DMS 273 (cell line): ENCODE results near the gene GGN.
"Not testable (repeated sequence)": the region's sequence is repeated elsewhere in the genome, so short reads cannot be mapped to it uniquely, and the experiment has no call there.

ENCODE experiments used
- DNase-seq: peaks from one replicate; lab custom pipeline; 2025; ENCODE audit not compliant: unreplicated experiment; lab: John Stamatoyannopoulos, UW

Gene GGN

GRCh38 chr19:38387550-38388348 is at the start of gene GGN:
GGN (minus strand) TSS chr19:38388034; CDS start chr19:38387261, 773 bp downstream.
- DNase-seq: peak; percentile 88

GRCh38 chr19:38437295-38437694 is 49.5 kb upstream of the GGN start:
- no peak for DNase-seq

DNA sequence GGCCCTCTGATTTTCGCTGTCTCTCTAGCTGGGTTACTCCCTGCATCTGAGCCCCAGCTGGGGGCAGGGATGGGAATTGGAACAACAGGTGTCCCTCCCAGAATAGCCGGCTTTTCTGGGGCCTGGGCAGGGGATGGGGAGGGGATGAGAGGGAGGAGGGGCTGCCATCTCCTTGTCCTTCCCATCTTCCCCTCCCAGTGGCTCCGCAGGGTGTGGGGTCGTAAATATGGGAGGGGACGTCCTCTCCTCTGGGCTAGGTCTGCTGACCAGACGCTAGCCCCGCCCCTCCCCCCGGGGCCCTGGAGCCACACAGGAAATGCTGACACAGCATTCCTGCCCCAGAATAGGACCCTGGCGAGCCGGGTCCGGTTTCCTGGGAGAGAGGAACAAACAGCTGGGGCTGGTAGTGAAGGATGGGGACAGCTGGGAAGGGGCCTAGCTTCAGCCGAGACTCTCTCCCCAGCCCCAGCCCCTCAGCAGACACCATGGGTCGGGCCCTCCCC is 46.8 kb upstream of the GGN start:
- peak; percentile 51 for DNase-seq

GRCh38 chr19:38433268-38433733 is 45.5 kb upstream of the GGN start, which contains the start of gene RYR1:
RYR1 (plus strand) TSS chr19:38433691; CDS start chr19:38433830, 139 bp downstream.
- DNase-seq: peak; percentile 74

GRCh38 chr19:38430931-38431330 is 43.1 kb upstream of the GGN start:
- no peak for DNase-seq

DNA sequence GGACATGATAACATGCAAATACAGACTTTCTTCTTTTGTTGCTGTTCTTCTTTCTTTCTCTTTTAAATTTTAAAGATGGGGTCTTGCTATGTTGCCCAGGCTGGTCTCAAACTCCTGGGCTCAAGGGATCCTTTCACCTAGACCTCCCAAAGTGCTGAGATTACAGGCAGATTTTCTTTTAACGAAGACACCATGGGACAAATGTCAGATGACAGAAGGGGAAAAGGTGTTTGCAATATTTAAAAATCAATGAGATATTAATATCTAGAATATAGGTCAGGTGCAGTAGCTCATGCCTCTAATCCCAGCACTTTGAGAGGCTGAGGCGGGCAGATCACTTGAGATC is 42.0 kb upstream of the GGN start:
- no peak for DNase-seq

DNA sequence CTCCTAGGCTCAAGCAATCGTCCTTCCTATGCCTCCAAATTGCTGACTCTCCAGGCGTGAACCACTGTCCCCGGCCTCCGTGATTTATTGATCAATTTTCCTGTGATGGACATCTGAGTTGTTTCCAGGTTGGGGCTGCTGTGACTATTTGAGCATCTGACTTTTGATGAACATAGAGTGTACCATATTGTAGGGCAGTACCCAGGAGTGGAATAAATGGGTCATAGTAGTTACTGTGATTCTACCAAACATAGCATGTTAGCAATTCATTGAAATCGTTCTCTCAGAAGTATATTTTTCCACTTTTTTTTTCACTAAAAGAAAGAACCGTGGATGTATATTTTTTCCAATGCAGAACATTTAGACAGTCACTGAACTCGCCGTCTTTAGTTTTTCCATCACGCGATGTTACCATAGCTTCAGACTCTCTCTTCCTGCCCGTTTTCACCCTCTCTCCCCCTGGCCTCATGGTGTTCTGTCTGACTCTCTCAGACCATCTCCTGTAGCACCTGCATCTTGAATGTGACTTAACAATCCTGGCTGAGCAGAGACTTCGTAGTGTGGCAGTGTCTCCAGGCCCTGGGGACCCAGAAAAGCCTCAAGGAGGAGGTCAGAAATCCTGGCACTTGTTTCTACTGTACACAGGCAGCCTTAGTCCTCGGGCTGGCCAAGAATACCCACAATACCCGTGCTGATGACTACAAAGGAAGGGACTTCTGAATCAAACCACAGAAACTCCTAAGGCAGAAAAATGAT is 41.4 kb upstream of the GGN start:
- DNase-seq: no peak

- not testable (repeated sequence) for DNase-seq
These were observed 39.3 kb upstream of the GGN start for GRCh38 chr19:38427035-38427677.

DNA sequence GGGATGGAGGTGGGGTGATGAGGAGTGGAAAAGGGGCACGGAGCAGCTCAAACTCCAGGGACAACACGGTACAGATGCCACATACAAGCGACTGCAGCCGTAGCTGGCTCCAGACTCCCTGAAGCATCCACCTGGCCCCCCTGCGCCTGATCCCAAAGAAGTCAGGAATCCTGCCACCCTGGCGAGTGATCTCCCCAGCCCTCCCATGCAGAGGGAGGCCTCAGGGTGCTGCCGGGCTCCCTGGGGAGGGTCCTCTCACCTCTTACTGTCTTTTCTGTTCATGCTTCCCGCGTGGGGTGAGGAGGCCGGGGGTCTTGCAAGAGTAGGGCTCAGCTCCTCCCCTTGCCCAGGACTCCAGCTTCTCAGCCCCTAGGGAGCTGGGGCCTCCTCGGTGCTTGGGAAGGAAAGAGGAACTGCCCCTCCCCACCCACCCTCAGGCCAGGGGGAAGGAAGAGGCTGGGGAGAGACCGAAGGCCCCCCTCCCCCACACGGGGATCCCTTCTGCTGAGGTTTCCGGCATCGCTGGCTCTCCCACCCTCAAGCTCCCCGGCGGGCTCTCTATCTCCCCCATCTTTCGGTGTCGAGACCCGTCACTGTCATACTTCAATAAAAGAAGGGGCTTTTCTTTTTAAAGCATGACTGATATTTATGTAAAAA is 38.1 kb upstream of the GGN start, which contains the start of gene RASGRP4:
RASGRP4 (minus strand) TSS at position 410 of the 657 bp plus-strand sequence; CDS start at position 282, 128 bp downstream.
- DNase-seq: no peak

- DNase-seq: no peak
These were observed 37.5 kb upstream of the GGN start for GRCh38 chr19:38425222-38425809.

DNA sequence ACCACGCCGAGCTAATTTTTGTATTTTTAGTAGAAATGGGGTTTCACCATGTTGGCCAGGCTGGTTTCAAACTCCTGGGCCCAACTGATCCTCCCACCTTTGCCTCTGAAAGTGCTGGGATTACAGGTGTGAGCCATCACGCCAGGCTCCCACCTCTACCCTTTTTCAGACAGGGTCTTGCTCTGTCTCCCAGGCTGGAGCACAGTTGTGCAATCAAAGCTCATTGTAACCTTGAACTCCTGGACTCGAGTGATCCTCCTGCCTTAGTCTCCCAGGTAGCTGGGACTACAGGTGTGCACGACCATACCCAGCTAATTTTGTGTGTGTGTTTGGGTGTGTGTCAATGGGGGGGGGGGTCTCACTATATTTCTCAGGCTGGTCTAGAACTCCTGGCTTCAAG is 36.4 kb upstream of the GGN start:
- DNase-seq: no peak

DNA sequence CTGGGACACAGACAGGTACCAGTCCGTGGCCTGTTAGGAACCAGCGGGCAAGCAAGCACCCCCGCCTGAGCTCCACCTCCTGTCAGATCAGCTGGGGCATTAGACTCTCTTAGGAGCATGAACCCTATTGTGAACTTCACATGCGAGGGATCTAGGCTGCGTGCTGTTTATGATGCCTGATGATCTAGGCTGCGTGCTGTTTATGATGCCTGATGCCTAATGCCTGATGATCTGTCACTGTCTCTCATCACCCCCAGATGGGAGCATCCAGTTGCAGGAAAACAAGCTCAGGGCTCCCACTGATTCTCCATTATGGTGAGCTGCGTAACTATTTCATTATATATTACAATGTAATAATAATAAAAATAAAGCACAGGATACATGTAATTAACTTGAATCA is 34.6 kb upstream of the GGN start:
- DNase-seq: no peak

DNA sequence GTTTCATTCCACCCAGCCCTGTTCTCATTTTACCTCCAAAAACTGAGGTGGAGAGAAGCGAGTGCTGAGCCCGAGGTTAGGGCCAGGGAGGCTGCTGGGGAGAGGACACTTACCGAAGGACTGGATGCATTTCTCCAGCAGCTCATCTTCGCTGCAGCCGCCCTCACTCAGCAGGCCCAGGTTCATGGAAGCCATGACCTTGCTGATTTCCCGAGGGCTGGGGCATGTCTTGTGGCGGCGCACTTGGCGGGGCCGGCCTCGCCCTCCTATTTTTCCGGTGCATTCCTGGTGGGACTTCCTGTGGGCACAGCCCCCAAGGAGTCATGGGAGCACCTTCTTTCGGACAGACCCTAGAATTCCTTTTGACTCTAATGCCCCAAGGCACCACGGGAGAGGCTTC is 34.0 kb upstream of the GGN start:
- DNase-seq: no peak

GRCh38 chr19:38420935-38421334 is 33.1 kb upstream of the GGN start:
- DNase-seq: no peak

DNA sequence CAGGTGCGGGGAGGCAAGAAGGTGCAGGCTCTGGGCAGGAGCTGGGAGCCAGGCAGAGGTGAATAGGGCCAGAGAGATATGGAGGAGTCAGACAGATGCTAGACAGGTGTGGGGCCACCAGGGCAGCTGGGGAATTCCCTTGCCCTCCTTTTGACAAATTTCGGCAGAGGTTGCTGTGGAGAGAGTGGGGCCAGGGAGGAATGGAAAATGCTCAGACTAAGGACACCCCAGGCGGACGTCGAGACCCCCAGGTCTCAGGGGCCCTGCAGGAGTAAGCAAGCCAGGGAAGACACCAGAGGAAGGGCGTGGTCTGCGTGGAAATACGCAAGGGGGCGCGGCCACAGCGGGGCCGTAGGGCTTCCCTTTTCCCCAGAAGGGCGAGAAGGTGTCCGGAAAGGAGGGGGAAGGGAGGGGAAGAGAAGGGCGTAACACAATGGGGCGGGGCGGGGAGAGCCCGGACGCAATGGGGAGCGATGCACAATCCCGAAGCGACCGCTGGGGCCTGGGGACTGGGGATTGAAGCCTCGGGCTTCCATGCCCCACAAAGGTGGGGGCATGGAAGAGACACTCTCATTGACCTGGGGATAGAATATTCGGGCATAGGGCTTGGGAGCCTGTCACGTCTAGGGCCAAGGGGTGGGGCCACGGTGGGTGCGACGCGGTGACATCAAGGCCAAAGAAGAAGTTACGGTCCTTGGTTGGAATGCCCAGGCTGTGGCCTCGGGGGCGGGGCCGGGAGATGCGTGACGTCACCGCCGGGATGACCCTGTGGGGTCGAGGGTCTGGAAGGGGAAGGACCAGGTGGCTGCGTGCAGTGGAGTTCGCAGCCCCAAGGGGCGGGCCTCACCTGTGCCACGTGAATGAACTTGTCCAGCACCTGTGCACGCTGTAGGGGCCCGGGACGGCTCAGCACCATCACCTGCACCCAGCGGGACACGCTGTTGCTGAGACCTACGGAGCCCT is 30.0 kb upstream of the GGN start:
- DNase-seq: peak; percentile 70

- DNase-seq: no peak
These were observed 29.3 kb upstream of the GGN start for GRCh38 chr19:38417146-38417543.

DNA sequence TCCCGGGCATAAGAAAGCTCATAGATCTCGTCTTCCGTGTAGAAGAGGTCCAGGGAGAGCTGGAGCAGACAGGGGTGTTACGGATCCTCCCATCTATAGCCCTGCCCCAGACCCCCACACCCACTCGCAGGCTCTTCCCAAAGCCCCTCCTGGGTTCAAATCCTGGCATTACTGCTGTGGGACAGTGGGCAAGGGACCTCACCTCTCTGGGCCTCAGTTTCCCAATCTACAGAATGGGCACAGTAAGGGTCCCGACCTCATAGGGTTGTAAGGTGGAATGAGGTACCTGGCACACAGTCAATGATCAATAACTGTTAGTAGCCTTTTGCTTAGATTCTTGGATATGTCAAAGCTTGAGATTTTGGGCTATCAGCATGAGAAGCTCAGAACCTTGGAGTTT is 25.6 kb upstream of the GGN start:
- no peak for DNase-seq

DNA sequence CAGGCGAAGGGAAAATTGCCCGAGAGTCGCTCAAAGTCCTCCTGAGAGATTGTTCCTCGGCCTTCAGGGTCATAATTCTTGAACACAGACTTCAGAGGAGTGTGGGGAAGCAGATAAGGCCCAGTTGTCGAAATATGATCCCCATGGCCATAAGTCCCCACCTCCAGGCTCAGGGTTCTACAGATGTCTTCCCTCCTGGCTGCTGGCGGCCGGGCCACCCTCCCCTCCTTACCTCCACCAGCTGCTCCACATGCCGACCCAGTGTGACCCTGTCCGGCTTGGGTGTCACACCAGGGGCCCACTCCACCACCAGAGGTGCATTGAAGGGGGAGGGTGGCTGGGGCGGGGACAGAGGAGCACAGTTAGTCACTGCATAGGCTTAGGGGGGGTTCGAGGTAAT is 25.1 kb upstream of the GGN start:
- peak; percentile 65 for DNase-seq

- DNase-seq: no peak
These were observed 24.7 kb upstream of the GGN start for GRCh38 chr19:38412491-38412890.
